GM19043 (cell line): ENCODE measurements around the gene ASZ1.
A peak's percentile ranks its signal among the peaks of the same experiment; 100 is the strongest.
"Not testable (repeated sequence)": the region's sequence is repeated elsewhere in the genome, so short reads cannot be mapped to it uniquely, and the experiment has no call there.

ENCODE experiments used
- ATAC-seq: cut with Tn5 transposase; IDR thresholded peaks from one replicate; pipeline ENCODE4 v1.9.1; 2021; ENCODE audit warnings: low read depth; ENCODE audit not compliant: unreplicated experiment

Gene ASZ1, protein sequence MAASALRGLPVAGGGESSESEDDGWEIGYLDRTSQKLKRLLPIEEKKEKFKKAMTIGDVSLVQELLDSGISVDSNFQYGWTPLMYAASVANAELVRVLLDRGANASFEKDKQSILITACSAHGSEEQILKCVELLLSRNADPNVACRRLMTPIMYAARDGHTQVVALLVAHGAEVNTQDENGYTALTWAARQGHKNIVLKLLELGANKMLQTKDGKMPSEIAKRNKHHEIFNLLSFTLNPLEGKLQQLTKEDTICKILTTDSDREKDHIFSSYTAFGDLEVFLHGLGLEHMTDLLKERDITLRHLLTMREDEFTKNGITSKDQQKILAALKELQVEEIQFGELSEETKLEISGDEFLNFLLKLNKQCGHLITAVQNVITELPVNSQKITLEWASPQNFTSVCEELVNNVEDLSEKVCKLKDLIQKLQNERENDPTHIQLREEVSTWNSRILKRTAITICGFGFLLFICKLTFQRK

DNA sequence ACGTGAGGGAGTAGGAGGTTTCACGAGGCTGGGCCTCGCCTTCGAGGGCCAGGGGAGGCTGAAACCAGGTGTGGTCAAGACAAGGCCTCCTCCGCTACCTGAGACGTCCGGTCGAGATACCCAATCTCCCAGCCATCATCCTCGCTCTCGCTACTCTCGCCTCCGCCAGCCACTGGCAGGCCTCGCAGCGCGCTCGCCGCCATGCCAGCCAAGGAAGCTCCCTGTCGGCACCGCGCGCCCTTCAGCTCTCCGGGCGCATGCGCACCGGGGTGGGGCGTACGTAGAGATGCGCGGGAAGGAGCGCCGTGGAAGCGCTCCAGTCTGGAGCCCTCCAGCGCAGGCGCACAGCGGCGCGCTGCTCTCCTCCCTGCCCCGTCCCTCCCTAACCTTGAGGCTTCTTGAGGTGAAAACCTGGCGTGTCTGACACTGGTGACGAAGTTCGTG lies at the start of gene ASZ1:
TSS of gene ASZ1 (minus strand) at position 236 of the 444 bp plus-strand sequence. CDS start at position 203, 33 bp downstream.
- ATAC-seq, result no peak

- no peak for ATAC-seq
These were observed 49.4 kb upstream of the ASZ1 start for GRCh38 chr7:117476557-117477215.

DNA sequence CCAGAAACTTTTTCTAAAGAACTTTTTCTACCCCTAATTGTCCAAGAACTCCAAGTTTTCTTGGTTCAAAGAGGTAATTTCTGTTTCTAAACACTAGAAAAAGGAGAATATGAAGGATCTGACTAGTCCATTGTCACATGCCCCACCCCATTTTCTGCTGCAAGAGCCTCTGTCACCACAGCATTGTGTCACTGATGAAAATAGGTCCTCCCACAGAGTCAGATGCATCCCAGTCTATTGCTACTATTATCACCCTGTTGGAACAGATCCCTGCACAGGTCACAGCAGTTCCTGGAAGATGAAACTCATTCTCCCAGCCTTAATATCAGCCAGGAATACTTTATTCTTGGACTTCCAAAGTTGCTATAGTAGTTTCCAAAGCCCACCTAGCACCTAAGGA lies 45.0 kb upstream of the ASZ1 start:
- ATAC-seq, result no peak

GRCh38 chr7:117470777-117471176 lies 43.5 kb upstream of the ASZ1 start:
- no peak for ATAC-seq

GRCh38 chr7:117468174-117468573 lies 40.9 kb upstream of the ASZ1 start:
- no peak for ATAC-seq

DNA sequence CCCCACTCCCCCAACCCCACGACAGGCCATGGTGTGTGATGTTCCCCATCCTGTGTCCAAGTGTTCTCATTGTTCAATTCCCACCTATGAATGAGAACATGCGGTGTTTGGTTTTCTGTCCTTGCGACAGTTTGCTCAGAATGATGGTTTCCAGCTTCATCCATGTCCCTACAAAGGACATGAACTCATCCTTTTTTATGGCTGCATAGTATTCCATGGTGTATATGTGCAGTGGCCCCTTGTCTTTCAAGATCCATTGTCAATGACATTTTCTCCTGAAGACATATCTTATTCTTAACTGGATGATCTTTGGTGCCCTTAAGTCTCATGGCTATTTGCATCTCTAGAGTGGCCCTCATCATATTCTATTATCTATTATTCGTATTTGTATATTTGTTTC lies 33.5 kb upstream of the ASZ1 start:
- not testable (repeated sequence) for ATAC-seq

- ATAC-seq, result no peak
These were observed 32.4 kb upstream of the ASZ1 start for GRCh38 chr7:117459735-117460134.

DNA sequence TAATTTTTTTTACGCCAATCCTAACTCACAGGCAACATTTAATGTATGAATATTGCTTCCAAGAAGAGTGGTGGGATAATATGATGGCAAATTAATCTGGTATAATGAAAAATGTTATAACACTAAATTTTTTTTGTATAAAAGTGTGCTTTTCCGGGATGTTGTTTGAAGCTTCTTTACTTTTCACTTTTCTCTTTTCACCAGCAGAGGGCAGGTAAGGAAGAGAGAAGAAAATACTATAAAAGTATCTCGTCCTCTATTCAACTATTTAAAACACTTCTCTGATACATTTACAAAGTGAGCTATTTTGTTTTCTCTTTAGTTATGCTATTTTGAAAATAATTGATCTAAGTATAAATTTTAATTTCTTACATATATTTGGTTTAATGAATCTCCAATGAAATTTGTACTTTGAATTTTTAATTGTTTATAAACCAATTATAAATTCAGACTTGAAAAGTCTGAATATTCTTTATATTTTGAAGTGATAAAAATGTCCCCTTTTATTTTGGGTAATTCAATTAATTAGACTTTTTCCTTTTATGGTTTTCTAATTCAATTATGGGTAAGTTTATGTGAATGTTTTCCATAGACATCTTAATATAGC lies 31.8 kb upstream of the ASZ1 start:
- ATAC-seq, result no peak

DNA sequence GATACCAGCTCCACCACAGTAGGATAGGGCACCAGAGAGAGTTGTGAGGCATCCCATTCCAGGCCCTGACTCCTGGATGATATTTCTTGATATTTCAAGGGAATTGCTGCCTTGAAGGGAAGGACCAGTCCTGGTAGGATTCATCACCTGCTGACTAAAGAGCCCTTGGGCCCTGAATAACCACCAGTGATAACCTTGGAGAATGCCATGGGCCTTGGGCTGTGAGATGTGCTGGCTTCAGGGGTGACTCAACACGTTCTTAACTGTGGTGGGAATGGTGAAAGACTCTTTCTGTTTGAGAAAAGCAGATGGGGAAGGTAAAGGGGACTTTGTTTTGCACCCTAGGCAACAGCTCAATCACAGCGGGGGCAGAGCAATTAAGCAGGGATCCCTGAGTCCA lies 21.4 kb upstream of the ASZ1 start:
- no peak for ATAC-seq

DNA sequence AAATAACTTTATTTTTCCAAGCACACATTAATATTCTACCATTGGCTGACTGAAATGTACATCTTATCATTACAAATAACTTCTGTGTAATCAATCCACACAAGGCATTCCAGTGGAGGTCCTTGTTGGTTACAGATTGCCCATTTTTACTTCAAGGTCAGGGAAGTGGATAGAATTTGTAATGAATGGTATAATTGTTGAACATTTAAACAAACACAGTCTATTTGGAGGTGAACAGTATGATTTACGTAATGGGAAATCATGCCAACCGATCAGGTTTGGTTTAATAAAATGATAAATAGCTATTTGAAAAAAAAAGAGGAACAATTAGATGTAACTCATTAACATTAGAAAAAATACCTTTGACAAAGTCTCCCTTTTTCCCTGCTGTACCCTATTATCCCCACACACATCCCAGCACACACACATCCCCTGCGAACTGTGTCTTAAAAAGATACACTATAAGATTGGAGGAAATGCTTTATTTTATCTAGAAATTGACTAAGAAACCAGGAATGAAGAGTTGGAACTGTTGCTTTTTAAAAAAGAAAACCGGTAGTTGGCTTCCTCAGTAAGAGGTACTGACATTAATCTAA lies 19.0 kb upstream of the ASZ1 start:
- ATAC-seq, result no peak

DNA sequence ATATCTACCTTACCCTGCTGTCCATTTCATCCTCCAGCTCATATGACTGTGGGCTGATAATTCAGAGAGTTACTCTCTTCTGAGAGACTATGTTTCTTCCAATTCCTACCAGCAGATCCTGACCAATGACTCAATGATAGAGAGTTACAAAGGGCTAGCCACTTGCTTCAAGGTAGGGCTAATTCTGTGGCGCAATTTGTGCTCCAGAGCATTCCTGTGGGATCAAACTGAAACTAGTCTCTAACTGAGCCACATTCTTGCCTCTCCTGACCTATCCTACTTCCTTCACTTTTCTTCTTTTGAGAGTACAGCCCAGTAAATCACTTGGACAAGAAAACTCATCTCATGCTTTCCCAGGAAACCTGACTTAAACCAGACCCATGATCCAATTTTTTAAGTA lies 17.9 kb upstream of the ASZ1 start:
- ATAC-seq, result no peak

GRCh38 chr7:117444646-117445045 lies 17.4 kb upstream of the ASZ1 start:
- no peak for ATAC-seq

DNA sequence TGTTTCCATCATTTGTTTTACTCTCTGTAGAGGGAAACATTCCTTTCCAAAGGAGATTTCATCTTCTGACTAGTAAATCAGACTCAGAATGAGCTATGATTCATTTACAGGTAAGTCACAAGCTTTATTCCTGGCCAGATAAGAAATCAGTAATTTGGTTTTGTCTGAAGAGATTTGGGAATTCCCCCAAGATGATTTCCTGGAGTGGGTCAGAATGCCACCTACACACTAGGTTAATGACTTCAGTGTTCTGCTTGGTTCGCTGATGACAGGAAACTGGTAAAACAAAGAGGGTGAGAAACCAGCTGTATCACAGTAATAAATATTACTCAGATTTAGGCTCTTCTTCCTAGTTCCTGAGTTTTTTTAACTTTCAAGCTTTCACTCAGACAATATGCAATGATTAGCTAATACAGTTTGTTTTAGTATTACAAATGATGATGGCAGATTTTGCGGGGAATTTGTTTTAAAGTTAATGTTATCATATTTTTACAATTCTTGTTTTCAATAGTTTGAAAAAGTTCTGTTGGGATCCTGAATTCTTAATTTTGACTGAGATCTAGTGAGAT lies 8.3 kb upstream of the ASZ1 start:
- peak; percentile 88 for ATAC-seq

DNA sequence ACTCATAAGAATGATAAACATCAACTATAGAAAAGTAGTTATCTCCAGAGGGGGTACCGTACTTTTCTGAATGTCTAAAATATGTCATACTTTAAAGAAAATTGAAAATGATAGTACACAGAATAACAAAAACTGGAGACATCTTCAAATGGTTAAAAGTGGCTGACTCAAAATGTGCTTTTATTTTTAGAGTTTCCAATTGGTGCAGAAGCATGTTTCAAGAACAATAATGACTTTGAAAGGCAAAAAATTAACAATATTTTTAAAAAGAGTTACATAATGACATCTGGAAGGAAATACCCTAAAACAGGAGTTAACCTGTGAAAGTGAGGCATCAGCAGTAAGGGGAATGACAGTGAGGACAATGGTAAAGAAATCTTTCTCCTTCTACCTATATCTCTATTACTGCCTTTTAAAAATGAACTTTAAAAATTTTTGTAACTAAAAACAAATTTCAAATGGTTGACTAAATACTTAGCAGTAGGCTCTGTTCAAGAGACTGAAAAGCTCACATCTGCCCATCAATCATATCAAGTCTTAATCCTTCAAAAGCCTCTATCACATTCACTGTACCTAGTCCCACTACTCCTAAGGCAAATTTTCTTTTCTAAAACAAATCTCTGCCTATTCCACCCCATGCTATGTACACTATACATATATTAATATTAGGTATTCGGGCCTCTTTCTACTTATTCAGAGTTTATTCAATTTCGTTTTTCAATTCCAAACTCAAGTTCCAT lies 3.0 kb downstream of the ASZ1 start:
- peak; percentile 55 for ATAC-seq

GRCh38 chr7:117414591-117414990 lies 12.7 kb downstream of the ASZ1 start:
- ATAC-seq, result not testable (repeated sequence)

DNA sequence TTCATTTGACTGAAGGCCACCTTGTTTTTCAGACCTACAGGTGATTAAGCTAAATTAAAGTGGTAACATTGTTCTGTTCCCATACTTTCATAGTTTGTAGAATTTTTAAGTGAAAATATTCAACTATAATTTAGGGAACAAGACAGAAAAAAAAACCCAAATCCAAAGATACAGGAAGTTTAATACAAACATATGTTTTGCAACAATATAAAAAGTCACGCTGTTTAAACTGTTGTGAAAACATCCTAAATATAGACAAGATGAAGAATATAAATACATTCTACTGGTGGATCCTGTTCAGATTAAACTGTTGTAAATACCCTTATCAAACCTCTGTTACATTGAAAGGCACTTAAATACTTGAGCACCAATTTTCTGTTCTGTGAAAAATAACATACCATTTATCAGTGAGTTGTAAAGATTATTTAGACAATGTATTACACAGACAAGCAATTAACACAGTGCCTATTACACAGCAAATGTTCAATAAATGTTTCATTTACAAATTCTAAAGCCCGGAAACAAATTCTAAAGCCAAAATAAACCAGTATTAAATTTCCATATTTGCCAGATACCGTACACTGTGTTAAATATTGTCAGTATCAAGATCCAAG lies 14.2 kb downstream of the ASZ1 start:
- ATAC-seq, result no peak

DNA sequence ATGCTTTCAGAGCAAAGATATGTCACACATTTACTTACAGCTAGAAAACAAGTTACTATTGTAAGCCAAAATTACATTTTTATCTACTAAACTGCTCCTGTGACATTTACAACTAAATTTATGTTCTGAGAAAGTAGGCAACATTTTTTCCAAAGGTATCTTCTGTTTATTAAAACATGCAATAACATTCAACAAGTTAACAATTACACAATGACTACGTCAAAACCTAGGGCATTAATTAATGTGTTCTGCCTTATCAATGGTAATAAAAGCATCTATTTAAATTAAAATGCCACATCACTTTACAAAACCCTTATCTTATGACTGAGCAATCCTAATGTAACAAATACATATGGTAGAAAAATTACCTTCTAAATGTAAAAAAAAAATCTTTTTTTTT lies 14.9 kb downstream of the ASZ1 start:
- no peak for ATAC-seq

- no peak for ATAC-seq
These were observed 15.8 kb downstream of the ASZ1 start for GRCh38 chr7:117411539-117411938.

GRCh38 chr7:117408831-117409230 lies 18.5 kb downstream of the ASZ1 start:
- no peak for ATAC-seq

- no peak for ATAC-seq
These were observed 21.8 kb downstream of the ASZ1 start for GRCh38 chr7:117405519-117405918.
